Epithelial cell of esophagus (primary cell): ENCODE measurements around the gene PTTG1IP.
"Not testable (repeated sequence)": the region's sequence is repeated elsewhere in the genome, so short reads cannot be mapped to it uniquely, and the experiment has no call there.

Source experiments
- DNase-seq: peaks from one replicate; pipeline ENCODE4 v3.0.0; 2010; ENCODE audit warnings: low read depth
- H3K4me3 ChIP-seq: 2 replicates; pipeline ENCODE4 v1.5.1; 2011; ENCODE audit warnings: mild to moderate bottlenecking, low read length, control low read depth
- TF ChIP-seq, protein P1 (sequence below): IDR thresholded peaks from 2 replicates; pipeline ENCODE4 v1.5.1; 2011; ENCODE audit warnings: low read depth, mild to moderate bottlenecking, low read length, control low read depth, inconsistent platforms; ENCODE audit not compliant: insufficient read depth; ENCODE audit errors: missing control alignments

The PTTG1IP gene

DNA sequence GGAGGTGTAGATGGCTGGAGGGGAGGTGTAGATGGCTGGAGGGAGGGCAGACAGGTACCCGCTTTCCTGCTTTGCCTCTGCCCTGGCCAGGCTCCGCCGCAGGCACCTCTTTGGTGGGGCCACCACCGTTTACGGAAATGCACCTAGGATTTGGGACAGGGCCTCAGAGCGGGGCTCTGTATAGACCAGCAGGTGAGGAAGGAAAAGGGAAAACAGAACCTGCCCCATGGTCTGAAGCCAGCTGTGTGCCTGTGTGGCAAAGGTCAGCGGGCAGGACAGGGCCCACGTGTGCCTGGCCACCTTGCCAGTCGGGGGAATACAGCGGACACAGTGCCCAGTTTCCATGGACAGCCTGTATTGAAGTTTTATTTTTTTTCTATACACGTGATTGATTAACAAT lies 12.1 kb upstream of the PTTG1IP start:
- TF ChIP-seq, protein P1, sequence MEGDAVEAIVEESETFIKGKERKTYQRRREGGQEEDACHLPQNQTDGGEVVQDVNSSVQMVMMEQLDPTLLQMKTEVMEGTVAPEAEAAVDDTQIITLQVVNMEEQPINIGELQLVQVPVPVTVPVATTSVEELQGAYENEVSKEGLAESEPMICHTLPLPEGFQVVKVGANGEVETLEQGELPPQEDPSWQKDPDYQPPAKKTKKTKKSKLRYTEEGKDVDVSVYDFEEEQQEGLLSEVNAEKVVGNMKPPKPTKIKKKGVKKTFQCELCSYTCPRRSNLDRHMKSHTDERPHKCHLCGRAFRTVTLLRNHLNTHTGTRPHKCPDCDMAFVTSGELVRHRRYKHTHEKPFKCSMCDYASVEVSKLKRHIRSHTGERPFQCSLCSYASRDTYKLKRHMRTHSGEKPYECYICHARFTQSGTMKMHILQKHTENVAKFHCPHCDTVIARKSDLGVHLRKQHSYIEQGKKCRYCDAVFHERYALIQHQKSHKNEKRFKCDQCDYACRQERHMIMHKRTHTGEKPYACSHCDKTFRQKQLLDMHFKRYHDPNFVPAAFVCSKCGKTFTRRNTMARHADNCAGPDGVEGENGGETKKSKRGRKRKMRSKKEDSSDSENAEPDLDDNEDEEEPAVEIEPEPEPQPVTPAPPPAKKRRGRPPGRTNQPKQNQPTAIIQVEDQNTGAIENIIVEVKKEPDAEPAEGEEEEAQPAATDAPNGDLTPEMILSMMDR, result no peak
- no peak for DNase-seq
- no peak overlapping the region for H3K4me3 ChIP-seq

DNA sequence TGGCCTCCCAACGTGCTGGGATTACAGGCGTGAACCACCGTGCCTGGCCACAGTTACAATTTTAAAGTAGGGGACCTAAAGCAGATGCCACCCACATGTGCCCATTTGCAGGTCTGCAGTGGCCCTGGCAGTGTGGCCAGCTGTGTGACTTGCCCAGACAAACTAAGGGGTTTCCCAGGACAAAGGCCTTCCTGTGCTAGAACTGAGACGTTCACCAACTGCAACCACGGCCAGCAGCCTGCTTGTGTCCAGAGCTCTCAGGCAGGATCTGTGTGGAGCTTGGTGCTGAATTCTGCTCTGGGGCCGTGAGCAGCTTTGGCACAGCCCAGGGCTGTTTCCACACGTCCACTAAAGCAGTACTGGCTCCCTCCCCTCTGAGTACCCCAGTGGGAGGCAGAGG lies 10.6 kb upstream of the PTTG1IP start:
- TF ChIP-seq, protein P1, result no peak
- no peak overlapping the region for H3K4me3 ChIP-seq
- DNase-seq, result no peak

DNA sequence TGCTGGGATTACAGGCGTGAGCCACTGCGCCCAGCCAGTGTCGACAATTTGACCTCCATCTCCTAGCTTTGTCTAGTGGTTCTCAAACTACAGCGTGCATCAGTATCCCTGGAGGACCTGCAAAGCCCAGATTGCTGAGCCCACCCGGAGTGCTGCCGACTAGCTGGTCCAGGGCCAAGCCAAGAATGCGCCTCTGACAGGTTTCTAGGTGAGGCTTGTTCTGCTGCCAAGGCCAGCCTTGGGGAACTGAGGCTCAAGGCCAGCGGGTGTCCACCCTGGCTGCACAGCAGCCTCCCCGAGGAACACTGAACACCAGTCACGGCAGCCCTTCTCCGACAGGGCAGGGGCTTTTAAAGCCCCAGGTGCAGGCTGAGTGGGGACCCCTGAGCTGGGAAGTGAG lies 9.8 kb upstream of the PTTG1IP start:
- DNase-seq, result no peak
- no peak overlapping the region for H3K4me3 ChIP-seq
- TF ChIP-seq, protein P1, result no peak

DNA sequence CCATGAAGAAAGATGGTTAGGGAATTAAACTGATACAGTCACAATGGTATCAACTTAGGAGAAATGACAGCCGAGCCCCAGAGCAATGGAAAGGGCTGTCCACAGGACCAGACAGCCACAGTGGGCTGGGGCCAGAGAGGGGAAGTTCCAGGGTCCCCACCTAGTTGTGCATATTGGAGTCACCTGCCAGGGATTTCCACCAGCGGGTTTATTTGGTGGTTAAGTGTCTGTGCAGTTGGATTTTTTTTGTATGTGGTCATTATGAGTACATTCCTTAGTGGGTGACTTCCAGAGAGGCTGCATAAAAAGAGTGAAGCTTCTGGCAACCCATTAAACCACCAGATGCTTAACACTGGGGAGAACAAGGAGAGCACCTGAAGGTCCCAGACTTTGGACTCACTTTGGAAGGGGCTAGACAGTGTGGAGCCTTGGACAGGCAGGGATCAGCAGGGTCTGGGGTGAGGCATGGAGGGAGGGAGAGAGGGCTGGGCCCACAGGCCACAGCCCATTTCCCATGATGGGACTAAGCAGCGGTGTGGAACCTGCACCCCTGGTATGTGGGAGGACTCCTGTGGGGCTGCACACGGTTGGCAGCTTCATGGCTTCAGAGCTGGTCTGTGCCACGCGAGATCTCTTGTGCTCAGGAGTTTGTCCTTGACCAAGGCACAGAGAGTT lies 7.8 kb upstream of the PTTG1IP start:
- DNase-seq, result peak; percentile 29
- TF ChIP-seq, protein P1, result no peak

DNA sequence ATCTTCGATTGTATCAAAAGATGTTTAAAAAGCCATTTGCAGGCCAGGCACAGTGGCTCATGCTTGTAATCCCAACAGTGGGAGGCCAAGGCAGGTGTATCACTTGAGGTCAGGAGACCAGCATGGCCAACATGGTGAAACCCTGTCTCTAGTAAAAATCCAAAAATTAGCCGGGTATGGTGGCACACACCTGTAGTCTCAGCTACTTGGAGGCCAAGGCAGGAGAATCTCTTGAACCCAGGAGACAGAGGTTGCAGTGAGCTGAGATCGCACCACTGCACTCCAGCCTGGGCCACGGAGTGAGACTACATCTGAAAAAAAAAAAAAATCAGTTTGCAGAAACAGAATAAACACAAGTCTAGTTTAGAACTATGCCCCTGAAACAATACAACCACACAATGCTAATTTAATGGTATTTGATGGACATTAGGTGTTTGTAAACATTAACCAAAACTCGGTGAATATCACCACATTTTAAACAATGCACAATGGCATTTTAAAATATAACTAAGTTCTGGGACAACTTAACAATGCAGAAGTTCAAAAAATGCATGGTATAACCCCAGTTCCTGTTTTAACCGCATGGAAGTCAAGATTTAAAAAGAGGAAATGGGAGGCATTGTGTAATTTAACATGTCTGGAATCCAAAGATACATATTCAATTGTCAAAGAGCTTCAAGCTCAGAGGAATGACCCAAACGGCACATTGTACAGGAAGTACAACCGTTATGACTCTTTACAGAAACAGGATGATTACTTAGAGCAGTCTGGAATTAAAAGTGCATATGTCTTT lies 7.1 kb upstream of the PTTG1IP start:
- TF ChIP-seq, protein P1, result no peak
- H3K4me3 ChIP-seq, result no peak overlapping the region
- DNase-seq, result peak; percentile 25

More for the DNA sequence above, 7.8 kb upstream of the PTTG1IP start:
- no peak overlapping the region for H3K4me3 ChIP-seq

DNA sequence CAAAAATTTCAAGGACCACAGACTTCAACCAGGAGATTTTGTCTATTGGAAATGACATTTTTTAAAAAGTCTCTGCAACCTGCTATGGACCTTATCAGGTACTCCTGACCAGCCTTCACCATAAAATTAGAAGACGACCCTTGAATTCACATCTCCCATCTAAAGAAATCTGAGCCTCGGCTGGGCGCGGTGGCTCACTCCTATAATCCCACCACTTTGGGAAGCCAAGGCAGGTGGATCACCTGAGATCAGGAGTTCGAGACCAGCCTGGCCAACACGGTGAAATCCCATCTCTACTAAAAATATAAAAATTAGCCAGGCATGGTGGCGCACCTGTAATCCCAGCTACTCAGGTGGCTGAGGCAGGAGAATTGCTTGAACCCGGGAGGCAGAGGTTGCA lies 5.7 kb upstream of the PTTG1IP start:
- not testable (repeated sequence) for DNase-seq

DNA sequence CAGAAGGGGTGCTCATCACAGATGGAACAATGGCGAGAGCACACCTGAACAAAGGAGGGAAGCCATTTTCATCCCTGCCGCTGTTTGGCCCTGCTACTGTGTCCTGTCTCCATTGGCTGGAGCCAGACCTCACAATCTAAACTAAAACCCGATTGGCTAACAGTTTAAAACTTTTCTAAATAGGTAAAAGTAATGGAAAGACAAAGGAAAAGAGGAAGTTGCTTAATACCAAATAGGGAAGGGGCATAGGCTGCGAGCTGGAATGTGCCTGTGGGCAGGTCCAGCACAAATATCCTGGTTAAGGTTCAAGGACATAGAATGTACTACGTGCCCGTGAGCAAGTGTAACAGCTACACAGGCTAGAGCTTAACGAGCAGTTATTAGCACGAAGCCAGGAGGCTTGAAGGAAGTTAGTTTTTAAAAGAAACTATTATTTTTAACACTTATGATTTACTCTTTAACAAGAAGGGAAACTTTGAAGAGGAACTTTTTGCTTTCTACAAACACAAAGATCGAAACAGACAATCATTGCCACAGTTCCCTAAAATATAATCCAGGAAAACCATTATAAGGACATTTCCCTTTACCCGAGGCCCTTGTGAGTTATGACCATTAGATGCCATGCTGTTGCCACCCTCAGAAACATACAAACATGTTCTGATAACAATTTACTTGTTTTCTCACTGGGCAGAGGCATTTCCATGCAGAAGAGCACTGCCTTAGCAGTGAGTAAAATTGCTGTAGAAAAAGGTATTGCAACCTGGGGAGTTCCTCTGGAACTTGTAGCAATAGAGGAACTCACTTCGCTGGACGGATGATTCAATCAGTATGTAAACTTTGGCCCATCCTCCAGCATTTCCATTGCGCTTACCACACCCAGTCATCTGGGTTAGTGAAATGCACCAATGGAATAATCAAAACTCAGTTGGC lies 4.8 kb upstream of the PTTG1IP start:
- no peak overlapping the region for H3K4me3 ChIP-seq
- peak; percentile 89 for DNase-seq
- TF ChIP-seq, protein P1, result no peak

More for the DNA sequence above, 5.7 kb upstream of the PTTG1IP start:
- H3K4me3 ChIP-seq, result not testable (repeated sequence)
